ENCODE results near the gene ZNF581. TPM values are rescaled to one million over a fixed set of nuclear protein-coding genes. Genes with fewer than 3 reads are reported as not detected.

The ZNF581 gene
- total RNA-seq, 4 donors from 2014 or later, result 9.9 to 17.3 (median 13.7) TPM

DNA sequence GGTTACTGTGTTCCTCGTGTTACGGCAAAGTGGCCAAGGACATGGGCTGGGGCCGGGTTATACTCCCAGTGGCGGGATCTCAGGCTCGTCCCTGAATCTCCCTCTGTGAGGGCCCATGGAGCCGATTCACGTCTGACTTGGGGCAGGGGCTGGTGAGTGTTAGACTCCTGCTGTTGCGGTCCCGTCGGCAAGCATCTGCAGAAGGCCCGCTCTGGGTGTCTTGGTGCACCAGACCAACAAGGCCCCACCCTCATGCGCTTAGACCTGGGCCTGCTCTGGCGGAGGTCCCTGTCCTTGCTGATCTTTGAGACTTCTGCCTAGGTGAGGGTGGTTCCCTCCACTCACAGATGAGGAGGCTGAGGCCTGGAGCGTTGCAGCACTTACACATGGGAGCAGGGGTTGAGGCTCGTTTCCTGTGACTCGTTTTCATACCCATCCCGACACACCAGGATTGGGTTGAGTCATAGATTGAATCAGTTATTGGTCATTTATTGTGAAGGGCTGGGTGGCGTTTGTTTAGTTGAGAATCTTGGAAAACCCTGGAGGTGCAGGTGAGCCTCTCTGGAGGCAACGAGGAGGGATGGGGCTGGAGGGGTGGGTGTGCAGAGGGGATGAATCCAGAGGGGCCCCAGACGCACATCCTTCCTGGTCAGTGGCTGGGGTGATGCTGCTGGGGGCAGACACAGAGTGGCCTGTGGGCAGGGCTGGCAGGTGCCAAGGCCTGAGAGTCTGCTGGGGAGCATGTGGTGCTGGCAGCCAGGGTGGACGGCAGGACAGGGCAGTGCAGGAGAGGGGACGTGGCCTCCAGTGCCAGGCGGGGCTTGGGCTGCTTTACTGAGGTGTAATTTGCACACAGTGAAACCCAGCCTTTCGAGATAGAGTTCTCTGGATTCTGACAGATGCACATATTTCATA lies 36.2 kb downstream of the ZNF581 start:
- Histone ChIP-seq H3K27ac (no peak overlapping the region), H3K9me3 (no peaks in the 10 kb centered on the region), H3K27me3 (no peaks in the 10 kb centered on the region), H3K4me3 (no peak overlapping the region), H3K36me3 (peaks cover 0 to 26% of the 10 kb centered on the region in 2 donors), H3K4me1 (peaks cover 28 to 33% of the 10 kb centered on the region in 2 donors)
- TF ChIP-seq, protein P1, sequence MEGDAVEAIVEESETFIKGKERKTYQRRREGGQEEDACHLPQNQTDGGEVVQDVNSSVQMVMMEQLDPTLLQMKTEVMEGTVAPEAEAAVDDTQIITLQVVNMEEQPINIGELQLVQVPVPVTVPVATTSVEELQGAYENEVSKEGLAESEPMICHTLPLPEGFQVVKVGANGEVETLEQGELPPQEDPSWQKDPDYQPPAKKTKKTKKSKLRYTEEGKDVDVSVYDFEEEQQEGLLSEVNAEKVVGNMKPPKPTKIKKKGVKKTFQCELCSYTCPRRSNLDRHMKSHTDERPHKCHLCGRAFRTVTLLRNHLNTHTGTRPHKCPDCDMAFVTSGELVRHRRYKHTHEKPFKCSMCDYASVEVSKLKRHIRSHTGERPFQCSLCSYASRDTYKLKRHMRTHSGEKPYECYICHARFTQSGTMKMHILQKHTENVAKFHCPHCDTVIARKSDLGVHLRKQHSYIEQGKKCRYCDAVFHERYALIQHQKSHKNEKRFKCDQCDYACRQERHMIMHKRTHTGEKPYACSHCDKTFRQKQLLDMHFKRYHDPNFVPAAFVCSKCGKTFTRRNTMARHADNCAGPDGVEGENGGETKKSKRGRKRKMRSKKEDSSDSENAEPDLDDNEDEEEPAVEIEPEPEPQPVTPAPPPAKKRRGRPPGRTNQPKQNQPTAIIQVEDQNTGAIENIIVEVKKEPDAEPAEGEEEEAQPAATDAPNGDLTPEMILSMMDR (IDR thresholded peaks at IDR 0.05 in 4 of 5, conservative IDR thresholded peaks at IDR 0.05 in 1 of 5), result no peak
- TF ChIP-seq POLR2A (IDR thresholded peaks at IDR 0.05), result no peak
- no peak for ATAC-seq
- DNase-seq, result no peak
- intact Hi-C loops (cut with DNase I; ENCODE audit: low total_unique reads), result no loop called here
- in situ Hi-C loops (cut with MboI; ENCODE audit: low sequenced_read_pairs in 4 of 4), result no loop called here

DNA sequence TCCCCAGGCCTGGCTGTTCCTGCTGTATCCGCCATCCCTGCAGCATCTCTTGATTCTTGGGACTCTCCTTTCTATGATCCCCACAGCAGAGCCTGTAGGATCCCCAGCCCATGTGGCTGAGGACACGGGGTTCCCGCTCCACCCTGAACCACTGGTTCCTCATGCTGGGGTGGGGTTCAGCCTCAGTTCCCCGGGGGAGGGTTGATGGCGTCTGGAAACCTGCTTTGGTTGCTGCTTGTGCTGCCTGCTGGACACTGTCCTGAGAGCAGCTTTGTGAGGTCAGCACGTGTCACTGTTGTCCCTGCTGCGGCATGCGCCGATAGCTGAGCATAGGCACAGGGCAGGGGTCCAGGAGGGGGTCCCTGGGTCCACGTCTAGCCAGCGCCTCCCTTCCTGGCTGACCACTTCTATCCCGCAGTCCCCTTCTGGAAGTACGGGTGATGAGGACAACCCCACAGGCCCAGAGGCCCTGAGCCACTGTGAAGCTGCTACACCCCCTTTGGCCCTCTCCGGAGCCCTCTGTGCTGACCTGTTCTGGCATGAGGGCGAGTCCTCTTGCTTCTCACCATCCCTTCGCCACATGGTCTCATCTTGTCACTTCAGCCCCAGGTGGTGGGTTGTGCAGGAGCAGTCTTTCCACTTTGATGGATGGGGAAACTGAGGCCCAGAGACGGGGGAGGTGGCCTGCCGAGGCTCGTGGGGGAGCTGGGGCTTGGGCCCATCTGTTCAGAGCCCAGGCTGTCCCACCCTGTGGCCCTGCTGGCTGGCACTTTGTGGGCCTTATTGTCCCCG lies 37.1 kb downstream of the ZNF581 start:
- H3K4me3 ChIP-seq, result no peak overlapping the region
- DNase-seq (no peak), ATAC-seq (no peak)
- H3K27ac ChIP-seq, result no peak overlapping the region
- no peak for TF ChIP-seq POLR2A (IDR thresholded peaks at IDR 0.05)
- TF ChIP-seq, protein P1 (IDR thresholded peaks at IDR 0.05 in 4 of 5, conservative IDR thresholded peaks at IDR 0.05 in 1 of 5), result no peak
- H3K36me3 ChIP-seq, result peaks cover 0 to 34% of the 10 kb centered on the region in 2 donors
- peaks cover 27 to 30% of the 10 kb centered on the region in 2 donors for H3K4me1 ChIP-seq
- in situ Hi-C loops (cut with MboI; ENCODE audit: low sequenced_read_pairs in 4 of 4), result no loop called here
- no peaks in the 10 kb centered on the region for H3K9me3 ChIP-seq
- intact Hi-C loops (cut with DNase I; ENCODE audit: low total_unique reads), result no loop called here
- no peaks in the 10 kb centered on the region for H3K27me3 ChIP-seq

DNA sequence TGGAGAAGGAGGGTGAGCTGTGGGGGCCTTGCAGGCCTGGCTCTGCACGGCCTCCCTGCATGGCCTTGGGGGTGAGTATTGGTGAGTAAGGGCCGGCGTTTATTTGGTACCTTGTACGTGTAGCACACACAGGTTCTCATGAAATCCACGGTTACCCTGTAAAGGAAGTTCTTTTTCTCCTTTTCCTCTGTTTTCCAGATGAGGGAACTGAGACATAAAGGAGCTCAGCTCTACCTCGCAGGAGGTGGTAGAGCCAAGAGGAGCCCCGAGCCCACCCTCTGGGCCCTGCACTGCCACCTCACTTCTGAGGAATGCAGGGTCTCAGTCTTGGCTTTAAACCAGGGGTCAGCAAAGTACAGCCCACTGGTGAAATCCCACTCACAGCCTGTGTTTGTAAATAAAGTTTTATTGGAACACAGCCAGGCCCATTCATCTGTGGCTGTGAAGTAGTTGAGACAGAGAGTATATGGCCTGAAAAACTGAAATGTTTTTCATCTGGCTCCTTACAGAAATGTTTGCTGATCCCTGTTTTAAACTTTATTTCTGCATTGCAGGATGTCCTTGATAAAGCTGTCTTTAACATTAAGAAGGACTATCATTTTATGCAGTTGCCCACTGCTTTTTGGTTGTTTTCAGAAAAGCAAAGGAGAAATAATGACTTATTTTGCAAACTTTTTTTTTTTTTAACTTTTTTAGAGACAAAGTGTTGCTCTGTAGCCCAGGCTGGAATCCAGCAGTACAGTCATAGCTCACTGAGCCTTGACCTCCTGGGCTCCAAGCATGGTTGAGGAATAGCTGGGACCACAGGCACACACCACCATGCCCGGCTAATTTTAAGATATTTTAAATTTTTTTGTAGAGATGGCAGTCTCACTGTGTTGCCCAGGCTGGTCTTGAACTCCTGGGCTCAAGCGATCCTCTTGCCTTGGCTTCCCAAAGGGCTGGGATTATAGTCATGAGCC lies 38.0 kb downstream of the ZNF581 start:
- ATAC-seq, result no peak
- no peak for DNase-seq
- H3K27ac ChIP-seq, result no peak overlapping the region
- in situ Hi-C loops (cut with MboI; ENCODE audit: low sequenced_read_pairs in 4 of 4) (no loop called here), intact Hi-C loops (cut with DNase I; ENCODE audit: low total_unique reads) (no loop called here)
- TF ChIP-seq POLR2A (IDR thresholded peaks at IDR 0.05), result no peak
- TF ChIP-seq, protein P1 (IDR thresholded peaks at IDR 0.05 in 4 of 5, conservative IDR thresholded peaks at IDR 0.05 in 1 of 5), result no peak
- H3K27me3 ChIP-seq, result no peaks in the 10 kb centered on the region
- peaks cover 0 to 42% of the 10 kb centered on the region in 2 donors for H3K36me3 ChIP-seq
- no peak overlapping the region for H3K4me3 ChIP-seq
- peaks cover 19 to 23% of the 10 kb centered on the region in 2 donors for H3K4me1 ChIP-seq
- H3K9me3 ChIP-seq, result no peaks in the 10 kb centered on the region

Measured in gastrocnemius medialis (tissue), 4 donors.